Lung (tissue), 12 donors: ENCODE results near the gene COL6A1. TPM values are rescaled to one million over a fixed set of nuclear protein-coding genes. Genes with fewer than 3 reads are reported as not detected.

Experiments
- ATAC-seq: fragments of 200-7000 bp; cut with Tn5 transposase; one replicate; pipeline ENCODE4 v1.9.1; 2020; ENCODE audit warnings: moderate number of reproducible peaks; ENCODE audit not compliant: insufficient read depth, low FRiP score
- DNase-seq, 3 donors: peaks; one replicate each; pipeline ENCODE4 v3.0.0-alpha.2; 2013 to 2017
- H3K27ac ChIP-seq, 2 donors: one replicate each; pipeline ENCODE4 v1.5.1; 2013; ENCODE audit warnings: mild to moderate bottlenecking in 2 of 2, moderate library complexity in 2 of 2, control low read depth in 1 of 2, inconsistent platforms in 1 of 2, low read depth in 1 of 2, low read length in 1 of 2
- H3K27me3 ChIP-seq, 3 donors: one replicate each; pipeline ENCODE4 v1.5.1; 2013; ENCODE audit warnings: low read length in 2 of 3; ENCODE audit not compliant: control insufficient read depth in 3 of 3, insufficient read depth in 3 of 3
- H3K36me3 ChIP-seq, 4 donors: one replicate each; pipeline ENCODE4 v1.5.1; 2013; ENCODE audit warnings: low read length in 4 of 4, mild to moderate bottlenecking in 1 of 4, moderate library complexity in 1 of 4; ENCODE audit not compliant: control insufficient read depth in 4 of 4, insufficient read depth in 4 of 4
- H3K4me1 ChIP-seq, 5 donors: one replicate each; pipeline ENCODE4 v1.5.1; 2013; ENCODE audit warnings: low read length in 5 of 5, mild to moderate bottlenecking in 2 of 5, moderate library complexity in 1 of 5; ENCODE audit not compliant: control insufficient read depth in 5 of 5, insufficient read depth in 5 of 5
- H3K4me3 ChIP-seq: one replicate; pipeline ENCODE4 v1.5.1; 2013; ENCODE audit warnings: mild to moderate bottlenecking, control low read depth, moderate library complexity
- H3K9ac ChIP-seq, 2 donors: one replicate each; pipeline ENCODE4 v1.5.1; 2013; ENCODE audit warnings: low read length in 2 of 2, control low read depth in 1 of 2; ENCODE audit not compliant: insufficient read depth in 1 of 2
- H3K9me3 ChIP-seq, 4 donors: one replicate each; pipeline ENCODE4 v1.5.1; 2013; ENCODE audit warnings: low read length in 3 of 4, mild to moderate bottlenecking in 1 of 4, moderate library complexity in 1 of 4; ENCODE audit not compliant: control insufficient read depth in 4 of 4, insufficient read depth in 3 of 4
- CTCF ChIP-seq: IDR thresholded peaks from 2 replicates; pipeline ENCODE4 v1.5.1; 2012; ENCODE audit warnings: mild to moderate bottlenecking; ENCODE audit errors: control extremely low read depth, extremely low read depth
- WGBS, 2 donors: extraction: QIAGEN DNeasy Blood & Tissue Kit; methylation state at CpG; one replicate each; pipeline ENCODE4 v1.1.7; 2013; 5-methylcytosine and 5-hydroxymethylcytosine counted together
- polyA plus RNA-seq, 2 donors: library from polyadenylated mRNA; stranded (reverse); fragments of 200-250 nt; gene quantifications; one replicate each; pipeline ENCODE4 v1.2.1, GENCODE V29; 2013
- total RNA-seq, 2 donors: library from RNA; depleted of rRNA in 1 of 2; stranded (reverse); fragments of >200 nt in 1 of 2; gene quantifications; one replicate each; pipeline ENCODE4 v1.2.1, GENCODE V29; 2014 to 2021
- donor health status: control.
- donor health status: control.
- donor health status: Bipolar disorder and iron deficiency.
- donor health status: healthy.
- donor health status: DM: yes; HTN: yes; CAD: no.

COL6A1 gene
- total and polyA plus RNA-seq, 4 donors: 107 to 399 (median 172) TPM

GRCh38 chr21:46021978-46022544, 40.5 kb downstream of the COL6A1 start:
- H3K27me3 ChIP-seq: no peaks in the 10 kb centered on the region
- WGBS, 2 donors: 68 to 86% methylated on average over 23 of the region's 23 CpGs
- no peak for TF ChIP-seq CTCF
- no peaks in the 10 kb centered on the region for H3K36me3 ChIP-seq
- no peak overlapping the region for H3K9ac ChIP-seq
- peaks cover 0 to 49% (median 31%) of the 10 kb centered on the region in 5 donors for H3K4me1 ChIP-seq
- no peak overlapping the region for H3K4me3 ChIP-seq
- H3K9me3 ChIP-seq: no peaks in the 10 kb centered on the region
- ATAC-seq: no peak
- peak in 2 of 3 donors; percentile 24 to 26 for DNase-seq
- H3K27ac ChIP-seq: no peak overlapping the region

- H3K4me1 ChIP-seq: peaks cover 0 to 55% (median 34%) of the 10 kb centered on the region in 5 donors
- no peak overlapping the region for H3K27ac ChIP-seq
- H3K27me3 ChIP-seq: no peaks in the 10 kb centered on the region
- H3K9me3 ChIP-seq: no peaks in the 10 kb centered on the region
- no peak overlapping the region for H3K4me3 ChIP-seq
- no peaks in the 10 kb centered on the region for H3K36me3 ChIP-seq
- WGBS, 2 donors: 92 to 94% methylated on average over 36 of the region's 36 CpGs
- peak in 1 of 3 donors; percentile 16 for DNase-seq
- H3K9ac ChIP-seq: no peak overlapping the region
- TF ChIP-seq CTCF: no peak
- ATAC-seq: no peak
Measured at GRCh38 chr21:46022551-46023525, 41.3 kb downstream of the COL6A1 start.

- no peak for TF ChIP-seq CTCF
- H3K9me3 ChIP-seq: no peaks in the 10 kb centered on the region
- H3K4me1 ChIP-seq: peaks cover 0 to 62% (median 40%) of the 10 kb centered on the region in 5 donors
- no peak overlapping the region for H3K4me3 ChIP-seq
- DNase-seq (peak; percentile 74 to 93 (median 92)), ATAC-seq (no peak)
- H3K27me3 ChIP-seq: no peaks in the 10 kb centered on the region
- no peak overlapping the region for H3K9ac ChIP-seq
- H3K36me3 ChIP-seq: no peaks in the 10 kb centered on the region
- 69 to 84% methylated on average over 8 of the region's 8 CpGs for WGBS, 2 donors
- no peak overlapping the region for H3K27ac ChIP-seq
Measured at GRCh38 chr21:46023555-46023954, 42.0 kb downstream of the COL6A1 start.
